Hepatocyte (in vitro differentiated cells): Measurements from ENCODE around the gene FMN1.

ENCODE experiments used
- EZH2 ChIP-seq: fragments of 200-600 bp; sonication (generic); IDR thresholded peaks from 2 replicates; pipeline ENCODE4 v1.6.1; 2016; ENCODE audit warnings: antibody characterized with exemption, mild to moderate bottlenecking, borderline replicate concordance
- EZH2phosphoT487 ChIP-seq: fragments of 200-600 bp; sonication (generic); IDR thresholded peaks from one replicate; pipeline ENCODE4 v1.6.1; 2018; ENCODE audit warnings: antibody characterized with exemption, mild to moderate bottlenecking, low read depth, moderate library complexity; ENCODE audit not compliant: unreplicated experiment, severe bottlenecking
- TF ChIP-seq, protein P1 (sequence below): fragments of 200-600 bp; sonication (generic); IDR thresholded peaks from 2 replicates; pipeline ENCODE4 v1.5.1; 2016; ENCODE audit warnings: antibody characterized with exemption, mild to moderate bottlenecking; ENCODE audit not compliant: poor library complexity

- TF ChIP-seq, protein P1, sequence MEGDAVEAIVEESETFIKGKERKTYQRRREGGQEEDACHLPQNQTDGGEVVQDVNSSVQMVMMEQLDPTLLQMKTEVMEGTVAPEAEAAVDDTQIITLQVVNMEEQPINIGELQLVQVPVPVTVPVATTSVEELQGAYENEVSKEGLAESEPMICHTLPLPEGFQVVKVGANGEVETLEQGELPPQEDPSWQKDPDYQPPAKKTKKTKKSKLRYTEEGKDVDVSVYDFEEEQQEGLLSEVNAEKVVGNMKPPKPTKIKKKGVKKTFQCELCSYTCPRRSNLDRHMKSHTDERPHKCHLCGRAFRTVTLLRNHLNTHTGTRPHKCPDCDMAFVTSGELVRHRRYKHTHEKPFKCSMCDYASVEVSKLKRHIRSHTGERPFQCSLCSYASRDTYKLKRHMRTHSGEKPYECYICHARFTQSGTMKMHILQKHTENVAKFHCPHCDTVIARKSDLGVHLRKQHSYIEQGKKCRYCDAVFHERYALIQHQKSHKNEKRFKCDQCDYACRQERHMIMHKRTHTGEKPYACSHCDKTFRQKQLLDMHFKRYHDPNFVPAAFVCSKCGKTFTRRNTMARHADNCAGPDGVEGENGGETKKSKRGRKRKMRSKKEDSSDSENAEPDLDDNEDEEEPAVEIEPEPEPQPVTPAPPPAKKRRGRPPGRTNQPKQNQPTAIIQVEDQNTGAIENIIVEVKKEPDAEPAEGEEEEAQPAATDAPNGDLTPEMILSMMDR: no peak
- TF ChIP-seq EZH2phosphoT487 (no peak), EZH2 (no peak)
Observed at GRCh38 chr15:32901995-32902394, 292.5 kb downstream of the FMN1 start.
